Caco-2 (cell line): Measurements from ENCODE around the gene SCG5. TPM values are rescaled to one million over a fixed set of nuclear protein-coding genes. Genes with fewer than 3 reads are reported as not detected.
A peak's percentile ranks its signal among the peaks of the same experiment; 100 is the strongest.

Experiments
- BruUV-seq: library from RNA; stranded (reverse); fragments of 400-500 nt; replicated peaks from 2 replicates; lab custom pipeline; 2021; lab: Mats Ljungman, UMichigan
- CTCF ChIA-PET: fragments of 300-600 bp; sonication (Branson Sonifier 250); formaldehyde crosslinking; loops from one replicate; lab custom pipeline; 2022; ENCODE audit warnings: antibody characterized with exemption; lab: Charles Lee
- POLR2A ChIA-PET: fragments of 300-600 bp; sonication (Branson Sonifier 250); formaldehyde crosslinking; loops from one replicate; lab custom pipeline; 2022; ENCODE audit warnings: antibody characterized with exemption; lab: Charles Lee
- DNase-seq, 2 experiments: peaks; one replicate each; pipeline versions ENCODE4 v3.0.0 to v3.0.0-alpha.2; 2020 to 2022
- H3K27me3 ChIP-seq: replicated peaks from 2 replicates; pipeline ENCODE4 v1.6.0; 2011; ENCODE audit warnings: low read length; ENCODE audit not compliant: control insufficient read depth, insufficient read depth
- H3K36me3 ChIP-seq: 2 replicates; pipeline ENCODE4 v1.5.1; 2011; ENCODE audit warnings: low read length; ENCODE audit not compliant: control insufficient read depth, insufficient read depth
- H3K4me1 ChIP-seq: fragments of 250-450 bp; sonication (Bioruptor Pico); 2 replicates; pipeline ENCODE4 v1.5.1; 2020; ENCODE audit warnings: mild to moderate bottlenecking
- H3K4me3 ChIP-seq: 2 replicates; pipeline ENCODE4 v1.5.1; 2011; ENCODE audit warnings: low read depth, mild to moderate bottlenecking, control low read depth, low read length
- H3K9me3 ChIP-seq: fragments of 250-450 bp; sonication (Bioruptor Pico); 2 replicates; pipeline ENCODE4 v1.5.1; 2020; ENCODE audit warnings: mild to moderate bottlenecking, moderate library complexity
- H3K27ac Mint-ChIP-seq: one replicate; pipeline ENCODE4 v1.8.0; 2022; ENCODE audit warnings: mixed read lengths; ENCODE audit not compliant: unreplicated experiment
- H3K27me3 Mint-ChIP-seq: one replicate; pipeline ENCODE4 v1.8.0; 2022; ENCODE audit warnings: mixed read lengths; ENCODE audit not compliant: insufficient read depth, unreplicated experiment
- H3K36me3 Mint-ChIP-seq: one replicate; pipeline ENCODE4 v1.8.0; 2022; ENCODE audit warnings: mild to moderate bottlenecking, mixed read lengths; ENCODE audit not compliant: insufficient read depth, unreplicated experiment
- H3K4me1 Mint-ChIP-seq: one replicate; pipeline ENCODE4 v1.8.0; 2022; ENCODE audit warnings: low read depth, mixed read lengths; ENCODE audit not compliant: unreplicated experiment
- H3K4me3 Mint-ChIP-seq: one replicate; pipeline ENCODE4 v1.8.0; 2022; ENCODE audit warnings: mild to moderate bottlenecking, moderate library complexity, mixed read lengths; ENCODE audit not compliant: unreplicated experiment
- H3K9me3 Mint-ChIP-seq: one replicate; pipeline ENCODE4 v1.8.0; 2022; ENCODE audit warnings: mixed read lengths; ENCODE audit not compliant: unreplicated experiment
- CTCF ChIP-seq, 2 experiments: fragments of 200-600 bp in 1 of 2; IDR thresholded peaks; 1 replicate in 1 of 2; 2 replicates in 1 of 2; pipeline versions ENCODE4 v1.5.1 to v1.8.0; 2011 to 2022; ENCODE audit warnings: antibody characterized with exemption in 1 of 2, control low read depth in 1 of 2, inconsistent platforms in 1 of 2, low read depth in 1 of 2, low read length in 1 of 2, mild to moderate bottlenecking in 1 of 2, moderate library complexity in 1 of 2; ENCODE audit not compliant: insufficient read depth in 1 of 2, severe bottlenecking in 1 of 2, unreplicated experiment in 1 of 2
- intact Hi-C: fragments of 100-400 bp; cut with micrococcal nuclease; formaldehyde crosslinking; loops from one replicate; pipeline ENCODE4 v1.10.0; 2022; ENCODE audit not compliant: unreplicated experiment
- total RNA-seq: library from RNA; stranded (reverse); gene quantifications from 2 replicates; pipeline ENCODE4 v1.2.3, GENCODE V29; 2022

SCG5 gene
- total RNA-seq, 1 experiment from 2014 or later, result 1.5 TPM

- Mint-ChIP-seq H3K4me1 (peaks cover 16% of the 10 kb centered on the region), H3K27ac (no peak overlapping the region), H3K27me3 (no peaks in the 10 kb centered on the region), H3K4me3 (no peak overlapping the region), H3K9me3 (no peaks in the 10 kb centered on the region), H3K36me3 (no peaks in the 10 kb centered on the region)
- no TSS peak for BruUV-seq
- DNase-seq, result no peak
- no peaks in the 10 kb centered on the region for H3K27me3 ChIP-seq
- no peaks in the 10 kb centered on the region for H3K9me3 ChIP-seq
- H3K4me1 ChIP-seq, result peaks cover 27% of the 10 kb centered on the region
- intact Hi-C loops, result loop anchor here (10.0 kb wide), 1 partner anchor 79 kb away; no protein-coding TSS in a partner anchor
- POLR2A ChIA-PET, result no interaction called here
- no peak overlapping the region for H3K4me3 ChIP-seq
- no peak for TF ChIP-seq CTCF (IDR thresholded peaks at IDR 0.05; ENCODE audit: insufficient read depth in 1 of 2, low read depth in 1 of 2, low read length in 1 of 2, severe bottlenecking in 1 of 2, unreplicated experiment in 1 of 2)
- CTCF ChIA-PET, result no interaction called here
- H3K36me3 ChIP-seq, result no peaks in the 10 kb centered on the region; the same call in 1 of the 2 replicates
Measured at GRCh38 chr15:32705446-32705845, 63.9 kb downstream of the SCG5 start.

GRCh38 chr15:32706704-32707103 is 65.2 kb downstream of the SCG5 start:
- H3K36me3 Mint-ChIP-seq, result no peaks in the 10 kb centered on the region
- no peaks in the 10 kb centered on the region for H3K27me3 Mint-ChIP-seq
- peak overlapping the region; percentile 52 for H3K27ac Mint-ChIP-seq
- H3K4me3 Mint-ChIP-seq, result no peak overlapping the region
- Histone ChIP-seq H3K27me3 (no peaks in the 10 kb centered on the region), H3K9me3 (no peaks in the 10 kb centered on the region), H3K4me3 (no peak overlapping the region), H3K36me3 (no peaks in the 10 kb centered on the region; the same call in 1 of the 2 replicates), H3K4me1 (peaks cover 22% of the 10 kb centered on the region)
- no peak for TF ChIP-seq CTCF (IDR thresholded peaks at IDR 0.05; ENCODE audit: insufficient read depth in 1 of 2, low read depth in 1 of 2, low read length in 1 of 2, severe bottlenecking in 1 of 2, unreplicated experiment in 1 of 2)
- CTCF ChIA-PET, result no interaction called here
- DNase-seq, result peak in 1 of 2 experiments; percentile 53
- H3K9me3 Mint-ChIP-seq, result no peaks in the 10 kb centered on the region
- POLR2A ChIA-PET, result no interaction called here
- no TSS peak for BruUV-seq
- peaks cover 16% of the 10 kb centered on the region for H3K4me1 Mint-ChIP-seq
- intact Hi-C loops, result loop anchor here (10.0 kb wide), 1 partner anchor 78 kb away; no protein-coding TSS in a partner anchor

GRCh38 chr15:32707436-32707835 is 65.9 kb downstream of the SCG5 start:
- Histone ChIP-seq H3K4me3 (no peak overlapping the region), H3K27me3 (no peaks in the 10 kb centered on the region), H3K4me1 (peaks cover 22% of the 10 kb centered on the region), H3K9me3 (no peaks in the 10 kb centered on the region), H3K36me3 (no peaks in the 10 kb centered on the region; the same call in 1 of the 2 replicates)
- no peaks in the 10 kb centered on the region for H3K9me3 Mint-ChIP-seq
- CTCF ChIA-PET, result no interaction called here
- peak overlapping the region; percentile 52 for H3K27ac Mint-ChIP-seq
- intact Hi-C loops, result loop anchor here (10.0 kb wide), 1 partner anchor 77 kb away; no protein-coding TSS in a partner anchor
- peaks cover 16% of the 10 kb centered on the region for H3K4me1 Mint-ChIP-seq
- DNase-seq, result no peak
- H3K4me3 Mint-ChIP-seq, result no peak overlapping the region
- BruUV-seq, result no TSS peak
- no peak for TF ChIP-seq CTCF (IDR thresholded peaks at IDR 0.05; ENCODE audit: insufficient read depth in 1 of 2, low read depth in 1 of 2, low read length in 1 of 2, severe bottlenecking in 1 of 2, unreplicated experiment in 1 of 2)
- POLR2A ChIA-PET, result no interaction called here
- no peaks in the 10 kb centered on the region for H3K27me3 Mint-ChIP-seq
- no peaks in the 10 kb centered on the region for H3K36me3 Mint-ChIP-seq
